ENCODE measurements around the gene ITGA7.

The ITGA7 gene

GRCh38 chr12:55696141-55696540 lies 11.6 kb downstream of the ITGA7 start:
- in situ Hi-C loops (cut with HindIII; ENCODE audit: low sequenced_read_pairs) = no loop called here
- no peak for TF ChIP-seq CTCF (IDR thresholded peaks at IDR 0.05; ENCODE audit: low read depth, low read length, missing control alignments)
- DNase-seq (ENCODE audit: low read depth) = no peak
- H3K4me3 ChIP-seq (ENCODE audit: low read depth, low read length) = no peak overlapping the region

- H3K4me3 ChIP-seq (ENCODE audit: low read depth, low read length) = no peak overlapping the region
- no peak for TF ChIP-seq CTCF (IDR thresholded peaks at IDR 0.05; ENCODE audit: low read depth, low read length, missing control alignments)
- in situ Hi-C loops (cut with HindIII; ENCODE audit: low sequenced_read_pairs) = no loop called here
- no peak for DNase-seq (ENCODE audit: low read depth)
These were observed 12.4 kb downstream of the ITGA7 start for GRCh38 chr12:55695349-55695748.

GRCh38 chr12:55694651-55695050 lies 13.1 kb downstream of the ITGA7 start:
- no peak for TF ChIP-seq CTCF (IDR thresholded peaks at IDR 0.05; ENCODE audit: low read depth, low read length, missing control alignments)
- DNase-seq (ENCODE audit: low read depth) = no peak
- no peak overlapping the region for H3K4me3 ChIP-seq (ENCODE audit: low read depth, low read length)
- in situ Hi-C loops (cut with HindIII; ENCODE audit: low sequenced_read_pairs) = no loop called here

DNA sequence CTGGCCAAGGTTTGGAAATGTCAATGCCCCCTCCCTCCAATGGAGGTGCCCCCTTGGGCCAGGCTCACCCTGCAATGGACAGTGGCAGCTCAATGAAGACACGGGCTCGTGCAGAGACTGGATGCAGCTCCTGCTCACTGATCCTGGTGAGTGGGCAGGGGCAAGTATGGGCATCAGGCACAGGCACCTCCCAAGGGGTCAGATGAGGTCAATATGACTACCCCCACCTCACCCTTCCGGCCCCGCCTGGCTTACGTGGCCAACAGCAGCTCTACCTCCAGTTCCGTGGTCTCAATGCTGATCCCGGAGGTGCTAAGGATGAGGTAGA lies 13.6 kb downstream of the ITGA7 start:
- no peak overlapping the region for H3K4me3 ChIP-seq (ENCODE audit: low read depth, low read length)
- no peak for DNase-seq (ENCODE audit: low read depth)
- in situ Hi-C loops (cut with HindIII; ENCODE audit: low sequenced_read_pairs) = no loop called here
- no peak for TF ChIP-seq CTCF (IDR thresholded peaks at IDR 0.05; ENCODE audit: low read depth, low read length, missing control alignments)

DNA sequence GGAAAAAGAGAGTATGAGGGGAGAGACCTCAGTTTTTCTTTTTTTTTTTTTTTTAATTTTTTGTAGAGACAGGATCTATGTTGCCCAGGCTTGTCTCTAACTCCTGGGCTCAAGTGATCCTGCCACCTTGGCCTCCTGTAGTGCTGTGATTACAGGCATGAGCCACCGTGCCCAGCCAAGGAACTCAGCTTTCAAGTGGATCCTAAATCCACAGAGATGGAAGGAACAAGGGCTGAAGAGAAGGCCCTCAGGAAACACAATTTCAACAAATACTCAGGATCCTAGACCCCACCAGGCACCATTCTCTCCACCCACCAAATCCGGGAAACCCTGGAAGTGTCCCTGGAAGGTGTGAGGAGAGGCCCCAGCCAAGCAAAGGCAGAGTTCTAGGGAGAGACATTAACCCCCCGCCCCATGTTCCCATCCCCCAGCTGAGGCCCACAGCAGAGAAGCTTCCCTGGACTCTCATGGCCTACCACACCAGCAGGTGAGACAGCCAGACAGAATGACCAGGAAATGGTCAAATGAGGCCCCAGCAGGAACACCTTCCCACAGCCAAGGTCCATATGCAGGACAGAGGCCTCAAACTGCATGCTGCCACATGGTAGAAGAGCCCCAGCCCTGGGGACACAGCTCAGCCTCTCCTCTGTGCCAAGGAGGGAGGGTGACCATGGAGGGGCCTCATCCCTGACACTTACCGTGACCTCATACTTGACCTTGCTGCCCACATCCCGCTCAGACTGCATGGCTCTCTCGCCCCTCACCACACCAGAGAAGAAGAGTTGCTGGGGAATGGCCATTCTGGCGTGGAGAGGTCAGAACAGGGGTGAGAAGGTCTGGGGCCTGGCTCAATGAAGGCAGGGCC lies 14.1 kb downstream of the ITGA7 start:
- H3K4me3 ChIP-seq (ENCODE audit: low read depth, low read length) = no peak overlapping the region
- in situ Hi-C loops (cut with HindIII; ENCODE audit: low sequenced_read_pairs) = no loop called here
- TF ChIP-seq CTCF (IDR thresholded peaks at IDR 0.05; ENCODE audit: low read depth, low read length, missing control alignments) = no peak
- DNase-seq (ENCODE audit: low read depth) = no peak

- in situ Hi-C loops (cut with HindIII; ENCODE audit: low sequenced_read_pairs) = no loop called here
- DNase-seq (ENCODE audit: low read depth) = no peak
- H3K4me3 ChIP-seq (ENCODE audit: low read depth, low read length) = no peak overlapping the region
- no peak for TF ChIP-seq CTCF (IDR thresholded peaks at IDR 0.05; ENCODE audit: low read depth, low read length, missing control alignments)
These were observed 14.9 kb downstream of the ITGA7 start for GRCh38 chr12:55692631-55693322.
